Aorta (tissue), 5 donors: ENCODE measurements around the gene USP17L21. TPM values are rescaled to one million over a fixed set of nuclear protein-coding genes. Genes with fewer than 3 reads are reported as not detected.
"Not testable (repeated sequence)": the region's sequence is repeated elsewhere in the genome, so short reads cannot be mapped to it uniquely, and the experiment has no call there.

ENCODE experiments used
- ATAC-seq: fragments of 200-7000 bp; cut with Tn5 transposase; one replicate; pipeline ENCODE4 v1.9.1; 2022; ENCODE audit warnings: moderate library complexity; ENCODE audit not compliant: low FRiP score
- DNase-seq, 2 donors: peaks; one replicate each; pipeline ENCODE4 v3.0.0-alpha.2; 2020
- H3K27ac ChIP-seq, 2 donors: one replicate each; pipeline ENCODE4 v1.5.1; 2013; ENCODE audit warnings: low read length in 2 of 2, mild to moderate bottlenecking in 2 of 2, moderate library complexity in 2 of 2, control low read depth in 1 of 2, inconsistent platforms in 1 of 2, low read depth in 1 of 2
- H3K27me3 ChIP-seq, 2 donors: one replicate each; pipeline ENCODE4 v1.6.1; 2013; ENCODE audit warnings: control low read depth in 1 of 2, low read length in 1 of 2, mild to moderate bottlenecking in 1 of 2, moderate library complexity in 1 of 2; ENCODE audit not compliant: insufficient read depth in 2 of 2, control insufficient read depth in 1 of 2
- H3K36me3 ChIP-seq, 2 donors: one replicate each; pipeline ENCODE4 v1.6.1; 2013; ENCODE audit warnings: control low read depth in 1 of 2, low read length in 1 of 2, mild to moderate bottlenecking in 1 of 2; ENCODE audit not compliant: insufficient read depth in 2 of 2, control insufficient read depth in 1 of 2
- H3K4me1 ChIP-seq, 2 donors: one replicate each; pipeline ENCODE4 v1.6.1; 2013; ENCODE audit warnings: low read length in 2 of 2, control low read depth in 1 of 2, mild to moderate bottlenecking in 1 of 2, moderate library complexity in 1 of 2; ENCODE audit not compliant: insufficient read depth in 2 of 2, control insufficient read depth in 1 of 2
- H3K4me3 ChIP-seq, 2 donors: one replicate each; pipeline ENCODE4 v1.5.1; 2013; ENCODE audit warnings: low read length in 2 of 2, control low read depth in 1 of 2, mild to moderate bottlenecking in 1 of 2
- H3K9me3 ChIP-seq: one replicate; pipeline ENCODE4 v1.6.1; 2013; ENCODE audit warnings: mild to moderate bottlenecking, low read length; ENCODE audit not compliant: control insufficient read depth
- WGBS, 2 donors: extraction: QIAGEN DNeasy Blood & Tissue Kit; methylation state at CpG; one replicate each; pipeline ENCODE4 v1.1.7; 2013; 5-methylcytosine and 5-hydroxymethylcytosine counted together
- intact Hi-C, 2 donors: fragments of 100-400 bp; cut with DNase I; formaldehyde crosslinking; loops; one replicate each; pipeline versions ENCODE4 v1.14.2 to v1.15.0; 2022
- long read RNA-seq, 2 donors: library from polyadenylated mRNA; unstranded; transcript quantifications; one replicate each; pipeline ENCODE4 v2.0.0, GENCODE V29; 2020 to 2021
- polyA plus RNA-seq, 2 donors: library from polyadenylated mRNA; stranded (reverse); fragments of 200-250 nt; gene quantifications; one replicate each; pipeline ENCODE4 v1.2.3, GENCODE V29; 2013
- total RNA-seq, 2 donors: library from RNA; stranded (reverse); fragmentation: NEBNext Ultra II Directional; extraction: Animal tissue kit (Norgen Biotek cat#: 25700); gene quantifications; one replicate each; pipeline ENCODE4 v1.2.1, GENCODE V29; 2021
- donor health status: healthy with polysubstance abuse.
- donor health status: Bipolar disorder and iron deficiency.
- donor health status: DM: no; HTN: no; CAD: no.
- donor health status: DM: no; HTN: no; CAD: no.
- donor health status: DM: yes; HTN: yes; CAD: no.

USP17L21 gene
- total RNA-seq (not detected), polyA plus RNA-seq (not detected)
- long read RNA-seq, donor 1: 0 reads
- long read RNA-seq, donor 2: 0 reads

GRCh38 chr4:9262572-9262971 lies at the start of gene USP17L21:
Gene USP17L21, plus strand, starts transcription at chr4:9262872. Its CDS starts 0 bp downstream, at chr4:9262872.
- WGBS, 2 donors: no CpG with 5 or more reads among the region's 13 CpGs
- ATAC-seq, intact Hi-C loops, H3K4me3 ChIP-seq, H3K27me3 ChIP-seq, H3K4me1 ChIP-seq, H3K36me3 ChIP-seq, DNase-seq, H3K9me3 ChIP-seq, H3K27ac ChIP-seq: not testable (repeated sequence)

GRCh38 chr4:9214701-9215100 lies 48.0 kb upstream of the USP17L21 start:
- 70 to 83% methylated on average over 8 to 11 of the region's 14 CpGs for WGBS, 2 donors
- peak; percentile 17 to 52 for DNase-seq
- intact Hi-C loops, H3K27ac ChIP-seq, H3K27me3 ChIP-seq, H3K4me3 ChIP-seq, H3K9me3 ChIP-seq, H3K36me3 ChIP-seq, ATAC-seq, H3K4me1 ChIP-seq: not testable (repeated sequence)

- ATAC-seq, H3K4me1 ChIP-seq, H3K36me3 ChIP-seq, DNase-seq, H3K27me3 ChIP-seq, H3K4me3 ChIP-seq, intact Hi-C loops, H3K9me3 ChIP-seq, H3K27ac ChIP-seq: not testable (repeated sequence)
- 92% methylated on average over 10 of the region's 14 CpGs; no CpG with 5 or more reads in 1 of the 2 donors for WGBS, 2 donors
These were observed 47.6 kb upstream of the USP17L21 start, which contains the start of gene USP17L11 for GRCh38 chr4:9215105-9215504. Gene USP17L11, plus strand, starts transcription at chr4:9215405. Its CDS starts 0 bp downstream, at chr4:9215405.

- intact Hi-C loops: not testable (repeated sequence)
These were observed 42.8 kb upstream of the USP17L21 start, which contains the start of gene USP17L12 for GRCh38 chr4:9219852-9220251. Gene USP17L12, plus strand, starts transcription at chr4:9220152. Its CDS starts 0 bp downstream, at chr4:9220152.

GRCh38 chr4:9224596-9224995 lies 38.1 kb upstream of the USP17L21 start, which contains the start of gene USP17L13:
Gene USP17L13, plus strand, starts transcription at chr4:9224896. Its CDS starts 0 bp downstream, at chr4:9224896.
- H3K9me3 ChIP-seq, H3K36me3 ChIP-seq, H3K27me3 ChIP-seq, ATAC-seq, intact Hi-C loops, H3K27ac ChIP-seq, H3K4me1 ChIP-seq, DNase-seq, H3K4me3 ChIP-seq: not testable (repeated sequence)
- no CpG with 5 or more reads among the region's 14 CpGs for WGBS, 2 donors

More at GRCh38 chr4:9219852-9220251, 42.8 kb upstream of the USP17L21 start, which contains the start of gene USP17L12:
- not testable (repeated sequence) for ATAC-seq, H3K36me3 ChIP-seq, H3K9me3 ChIP-seq, H3K27me3 ChIP-seq, DNase-seq, H3K4me1 ChIP-seq, H3K4me3 ChIP-seq, H3K27ac ChIP-seq
- WGBS, 2 donors: no CpG with 5 or more reads among the region's 13 CpGs

- H3K36me3 ChIP-seq, H3K27ac ChIP-seq, ATAC-seq, H3K9me3 ChIP-seq, intact Hi-C loops, H3K4me3 ChIP-seq, H3K27me3 ChIP-seq, H3K4me1 ChIP-seq: not testable (repeated sequence)
- peak in 1 of 2 donors; percentile 45 for DNase-seq
- WGBS, 2 donors: 87 to 90% methylated on average over 4 to 6 of the region's 8 CpGs
These were observed 32.4 kb upstream of the USP17L21 start for GRCh38 chr4:9230249-9230648.

- H3K4me3 ChIP-seq, H3K27ac ChIP-seq, H3K4me1 ChIP-seq, H3K36me3 ChIP-seq, DNase-seq, H3K27me3 ChIP-seq, intact Hi-C loops, H3K9me3 ChIP-seq, ATAC-seq: not testable (repeated sequence)
- no CpG with 5 or more reads among the region's 15 CpGs for WGBS, 2 donors
These were observed 28.6 kb upstream of the USP17L21 start, which contains the start of gene USP17L15 for GRCh38 chr4:9234085-9234484. Gene USP17L15, plus strand, starts transcription at chr4:9234385. Its CDS starts 0 bp downstream, at chr4:9234385.

- DNase-seq: peak in 1 of 2 donors; percentile 57
- ATAC-seq: not testable (repeated sequence)
These were observed 24.2 kb upstream of the USP17L21 start for GRCh38 chr4:9238461-9238860.

GRCh38 chr4:9243579-9243978 lies 19.1 kb upstream of the USP17L21 start, which contains the start of gene USP17L17:
Gene USP17L17, plus strand, starts transcription at chr4:9243879. Its CDS starts 0 bp downstream, at chr4:9243879.
- H3K4me3 ChIP-seq, intact Hi-C loops, DNase-seq, H3K9me3 ChIP-seq, H3K36me3 ChIP-seq, ATAC-seq, H3K27me3 ChIP-seq, H3K4me1 ChIP-seq, H3K27ac ChIP-seq: not testable (repeated sequence)
- 86 to 89% methylated on average over 5 of the region's 14 CpGs for WGBS, 2 donors

More at GRCh38 chr4:9238461-9238860, 24.2 kb upstream of the USP17L21 start:
- H3K4me3 ChIP-seq, intact Hi-C loops, H3K9me3 ChIP-seq, H3K27ac ChIP-seq, H3K36me3 ChIP-seq, H3K4me1 ChIP-seq, H3K27me3 ChIP-seq: not testable (repeated sequence)
- 75 to 86% methylated on average over 9 to 11 of the region's 12 CpGs for WGBS, 2 donors
